Activated CD4-positive, alpha-beta T cell treated with anti-CD3 and anti-CD28 coated beads, Interleukin-2, amount 50 U/mL, for 48 hours (primary cell): ENCODE results near the gene PSEN1.
A peak's percentile ranks its signal among the peaks of the same experiment; 100 is the strongest.

Source experiments
- DNase-seq, 2 experiments: peaks; one replicate each; pipeline ENCODE4 v3.0.0-alpha.2; 2020

PSEN1 gene

DNA sequence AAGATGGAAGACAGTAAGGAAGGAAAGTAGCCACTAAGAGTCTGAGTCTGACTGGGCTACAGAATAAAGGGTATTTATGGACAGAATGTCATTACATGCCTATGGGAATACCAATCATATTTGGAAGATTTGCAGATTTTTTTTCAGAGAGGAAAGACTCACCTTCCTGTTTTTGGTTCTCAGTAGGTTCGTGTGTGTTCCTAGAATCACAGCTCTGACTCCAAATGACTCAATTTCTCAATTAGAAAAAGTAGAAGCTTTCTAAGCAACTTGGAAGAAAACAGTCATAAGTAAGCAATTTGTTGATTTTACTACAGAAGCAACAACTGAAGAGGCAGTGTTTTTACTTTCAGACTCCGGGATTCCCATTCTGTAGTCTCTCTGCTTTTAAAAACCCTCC is 85.6 kb downstream of the PSEN1 start:
- DNase-seq = no peak

DNA sequence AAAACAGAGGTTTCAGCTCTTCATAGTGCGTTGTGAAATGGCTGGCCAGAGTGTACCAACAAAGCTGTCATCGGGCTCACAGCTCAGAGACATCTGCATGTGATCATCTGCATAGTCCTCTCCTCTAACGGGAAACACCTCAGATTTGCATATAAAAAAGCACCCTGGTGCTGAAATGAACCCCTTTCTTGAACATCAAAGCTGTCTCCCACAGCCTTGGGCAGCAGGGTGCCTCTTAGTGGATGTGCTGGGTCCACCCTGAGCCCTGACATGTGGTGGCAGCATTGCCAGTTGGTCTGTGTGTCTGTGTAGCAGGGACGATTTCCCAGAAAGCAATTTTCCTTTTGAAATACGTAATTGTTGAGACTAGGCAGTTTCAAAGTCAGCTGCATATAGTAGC is 86.7 kb downstream of the PSEN1 start:
- peak in 1 of 2 experiments; percentile 40 for DNase-seq

DNA sequence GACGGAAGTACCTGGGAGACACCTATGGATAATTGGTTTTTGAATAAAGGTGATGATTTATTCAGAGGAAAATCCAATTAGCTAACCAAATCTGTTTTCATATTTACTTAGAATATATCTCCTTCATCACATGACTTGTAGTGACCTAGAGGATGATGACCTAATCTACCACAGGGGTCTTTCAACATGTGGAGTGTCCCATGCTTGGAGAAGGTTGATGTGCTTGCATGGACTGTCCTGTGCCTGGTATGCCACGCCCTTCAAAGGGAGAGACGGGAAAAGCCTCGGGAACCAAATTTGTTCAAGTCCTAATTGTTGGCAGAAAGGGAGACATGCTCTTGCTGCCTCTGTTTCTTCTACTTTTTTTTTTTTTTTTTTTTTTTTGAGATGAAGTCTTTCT is 89.2 kb downstream of the PSEN1 start:
- no peak for DNase-seq

DNA sequence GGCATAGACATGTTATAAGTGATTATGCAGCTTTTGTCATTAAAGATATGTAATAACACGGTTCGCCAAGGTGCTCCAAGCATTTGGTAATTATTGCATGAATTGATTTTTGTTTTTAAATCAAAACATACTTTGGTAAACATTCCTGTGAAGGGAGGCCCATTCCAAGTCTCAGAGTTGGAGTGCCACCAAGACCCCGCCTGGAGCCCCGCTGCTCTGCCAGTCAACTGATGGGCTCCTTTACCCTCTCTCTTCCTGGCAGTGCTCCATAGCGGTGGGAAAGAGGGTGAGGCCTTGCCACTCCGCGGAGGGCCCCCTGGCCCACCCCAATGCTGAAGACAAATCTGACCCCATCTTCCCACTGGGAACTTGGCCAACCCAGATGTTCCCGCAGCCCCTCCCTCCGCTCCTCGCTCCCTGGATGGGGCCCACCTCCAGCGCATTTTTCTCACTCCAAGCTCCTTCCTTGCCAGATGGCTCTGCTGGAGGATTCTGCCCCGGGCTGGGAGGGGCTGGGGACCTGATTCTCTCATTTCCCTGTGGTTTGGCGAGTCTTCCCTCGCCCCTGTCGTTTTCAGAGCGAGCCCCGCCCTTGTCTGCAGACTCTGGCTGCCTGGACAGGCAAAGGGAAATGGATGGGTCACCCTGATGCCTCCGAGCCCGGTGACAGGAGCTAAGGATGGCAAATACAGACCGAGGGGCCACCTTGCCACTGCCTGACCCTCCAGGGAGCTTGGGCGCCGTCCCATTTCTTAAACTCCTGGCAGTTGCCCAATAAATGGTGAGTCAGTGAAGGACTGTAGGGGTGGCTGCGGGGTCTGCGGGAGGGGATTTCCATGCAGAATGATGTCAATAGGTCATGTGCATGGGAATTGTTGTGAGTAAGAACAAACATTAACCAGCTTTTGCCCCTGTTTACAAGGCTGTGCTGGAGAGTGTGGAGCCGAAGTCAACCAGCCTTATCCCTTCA is 91.8 kb downstream of the PSEN1 start:
- DNase-seq = no peak

GRCh38 chr14:73230051-73230450 is 93.7 kb downstream of the PSEN1 start:
- no peak for DNase-seq

GRCh38 chr14:73231981-73232851 is 95.9 kb downstream of the PSEN1 start:
- no peak for DNase-seq

GRCh38 chr14:73232984-73233383 is 96.7 kb downstream of the PSEN1 start:
- DNase-seq = no peak

- DNase-seq = no peak
Observed at GRCh38 chr14:73233564-73233963, 97.3 kb downstream of the PSEN1 start.

DNA sequence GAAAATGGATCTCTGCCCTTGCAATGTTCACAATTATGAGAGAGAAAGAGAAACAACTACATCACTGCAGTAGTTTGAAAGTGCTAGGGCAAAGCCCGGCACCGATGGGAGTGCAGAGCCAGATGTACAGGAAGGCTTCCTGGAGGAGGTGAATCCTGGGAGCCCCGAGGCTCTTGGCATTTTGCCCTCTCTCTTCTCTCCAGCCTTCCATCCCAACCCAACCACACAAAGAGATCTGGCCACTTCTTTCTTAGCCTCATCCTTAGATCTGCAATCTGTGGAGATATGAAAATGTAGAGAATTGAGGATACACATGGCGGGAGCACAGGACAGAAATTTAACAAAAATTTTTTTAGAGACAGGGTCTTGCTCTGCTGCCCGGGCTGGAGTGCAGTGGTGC is 97.7 kb downstream of the PSEN1 start:
- no peak for DNase-seq

DNA sequence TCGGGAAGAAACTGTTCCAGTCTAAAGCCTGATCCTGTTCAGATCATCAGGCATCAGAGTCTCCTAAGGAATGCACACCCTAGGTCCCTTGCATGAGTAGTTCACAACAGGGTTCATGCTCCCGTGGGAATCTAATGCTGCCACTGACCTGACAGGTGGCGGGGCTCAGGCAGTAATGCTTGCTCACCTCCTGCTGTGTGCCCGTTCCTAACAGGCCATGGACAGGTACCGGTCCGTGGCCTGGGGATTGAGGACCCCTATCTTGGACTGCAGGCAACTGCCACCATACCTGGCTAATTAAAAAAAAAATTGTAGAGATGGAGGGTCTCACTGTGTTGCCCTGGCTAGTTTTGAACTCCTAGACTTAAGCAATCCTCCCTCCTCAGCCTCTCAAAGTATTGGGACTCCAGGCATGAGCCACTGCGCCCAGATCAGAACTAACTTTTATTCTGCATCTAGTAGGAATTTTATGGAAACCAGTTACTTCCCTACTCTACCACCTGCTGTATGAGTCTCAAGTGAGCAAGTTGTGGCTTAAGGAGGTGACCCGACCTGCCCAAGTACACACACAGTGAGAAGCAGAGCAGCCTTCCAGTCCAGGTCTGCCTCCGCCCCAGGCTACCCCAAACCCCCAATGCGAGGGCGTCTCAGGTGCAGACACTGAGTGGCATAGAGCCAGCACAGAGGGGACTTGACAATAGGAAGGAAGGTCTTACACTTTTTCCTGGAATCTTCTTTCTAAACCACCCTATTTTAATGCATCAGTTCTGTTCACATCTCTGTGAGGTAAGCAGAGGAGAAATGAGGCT is 98.5 kb downstream of the PSEN1 start:
- DNase-seq = no peak

DNA sequence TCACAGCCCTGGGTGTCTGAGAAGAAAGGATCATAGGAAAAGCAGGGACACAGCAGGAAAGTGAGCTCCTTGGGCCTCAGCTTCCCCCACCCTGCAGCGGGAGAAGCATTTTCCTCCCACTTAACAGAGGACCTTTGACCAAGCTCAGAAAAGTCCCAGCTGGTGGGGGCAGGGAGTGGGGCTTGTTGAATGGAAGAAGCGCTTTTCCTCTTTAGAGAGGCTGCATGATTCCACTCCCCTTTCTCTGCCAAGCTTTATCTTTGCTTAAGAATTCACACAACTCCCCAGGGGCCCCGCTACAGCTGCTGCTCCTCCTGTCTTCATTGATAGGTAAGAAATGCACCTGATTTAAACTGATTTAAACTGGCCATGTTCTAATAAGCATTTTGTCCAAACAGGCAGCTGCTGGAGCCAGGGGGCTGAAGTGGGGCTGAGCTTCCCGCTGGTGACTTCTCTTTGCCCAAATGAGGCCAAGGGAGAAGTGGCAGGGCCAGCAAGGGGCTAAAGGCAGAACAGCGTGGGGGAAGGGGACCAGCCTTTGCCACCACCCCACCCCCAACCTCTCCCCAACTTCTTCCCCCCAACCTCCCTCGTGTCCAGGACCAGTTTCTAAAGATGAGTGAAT is 99.3 kb downstream of the PSEN1 start:
- DNase-seq = no peak

DNA sequence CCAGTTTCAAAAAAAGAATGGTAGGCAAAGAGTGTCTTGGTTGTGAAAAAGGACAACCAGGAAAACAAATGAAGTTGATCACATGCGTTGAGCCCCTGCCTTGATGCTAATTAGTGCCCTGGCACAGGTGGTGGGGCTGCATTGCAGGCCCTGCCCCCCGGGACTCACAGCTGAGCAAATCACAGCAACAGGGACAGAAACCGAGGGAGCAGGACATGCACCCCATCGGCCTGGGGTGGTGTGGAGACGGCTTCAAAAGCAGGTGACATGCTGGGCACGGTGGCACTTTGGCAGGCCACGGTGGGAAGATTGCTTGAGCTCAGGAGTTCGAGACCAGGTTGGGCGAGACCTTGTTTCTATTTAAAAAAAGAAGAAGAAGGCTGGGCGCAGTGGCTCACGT is 99.8 kb downstream of the PSEN1 start:
- DNase-seq = no peak

GRCh38 chr14:73236752-73237218 is 100.5 kb downstream of the PSEN1 start:
- no peak for DNase-seq

GRCh38 chr14:73237219-73237785 is 101.0 kb downstream of the PSEN1 start, which contains the start of gene PAPLN:
TSS of gene PAPLN (plus strand) at chr14:73237506. CDS start at chr14:73239779, 2,273 bp downstream.
- peak in 1 of 2 experiments; percentile 19 for DNase-seq

DNA sequence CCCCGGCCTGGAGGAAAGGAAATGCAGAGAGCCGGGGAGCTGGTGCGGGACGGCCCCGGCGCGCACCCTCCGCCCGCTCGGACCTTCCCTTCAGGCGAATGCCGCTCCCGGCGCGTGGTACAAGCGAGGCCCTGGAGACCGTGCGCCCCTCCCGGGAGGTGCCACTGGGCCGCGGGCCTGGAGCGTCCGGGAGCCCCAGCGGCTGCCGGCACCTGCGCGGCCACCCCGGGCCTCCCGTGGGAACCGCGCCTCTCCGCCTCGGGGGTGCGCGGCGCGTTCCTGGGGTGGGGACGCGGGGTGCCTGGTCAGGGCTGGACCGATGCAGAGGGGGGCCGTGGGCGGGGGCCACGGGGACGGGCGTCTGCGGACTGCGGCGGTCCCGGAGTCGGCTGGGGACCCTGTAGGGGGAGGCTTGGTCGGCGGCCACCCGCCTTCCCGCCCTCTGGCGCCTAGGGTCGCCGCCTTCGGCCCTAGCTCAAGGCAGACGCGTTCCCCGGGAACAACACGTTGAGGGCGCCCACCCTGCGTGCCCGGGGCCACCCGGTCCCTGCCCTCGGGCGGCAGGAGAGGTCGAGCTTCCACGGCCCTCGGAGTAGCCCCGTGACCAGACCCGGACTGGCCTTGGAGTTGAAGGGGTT is 101.6 kb downstream of the PSEN1 start:
- DNase-seq = no peak

GRCh38 chr14:73238424-73238852 is 102.1 kb downstream of the PSEN1 start:
- peak in 1 of 2 experiments; percentile 28 for DNase-seq

DNA sequence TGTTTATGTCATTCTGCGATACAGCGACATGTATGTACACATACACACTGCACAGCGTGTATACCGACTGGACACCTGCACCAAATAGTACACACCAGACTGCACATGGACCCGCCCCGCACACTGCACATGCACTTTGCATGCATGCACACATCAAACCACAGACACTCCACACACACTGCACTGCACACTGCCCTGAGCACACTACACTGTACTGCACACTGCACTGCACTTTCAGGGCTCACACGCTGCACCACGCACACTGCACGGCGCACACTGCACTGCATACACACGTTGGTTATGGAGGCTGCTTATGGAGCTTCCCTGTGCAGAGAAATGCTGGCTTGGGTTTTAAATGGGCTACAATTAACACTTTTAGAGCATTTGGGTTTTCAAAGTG is 102.6 kb downstream of the PSEN1 start:
- no peak for DNase-seq

DNA sequence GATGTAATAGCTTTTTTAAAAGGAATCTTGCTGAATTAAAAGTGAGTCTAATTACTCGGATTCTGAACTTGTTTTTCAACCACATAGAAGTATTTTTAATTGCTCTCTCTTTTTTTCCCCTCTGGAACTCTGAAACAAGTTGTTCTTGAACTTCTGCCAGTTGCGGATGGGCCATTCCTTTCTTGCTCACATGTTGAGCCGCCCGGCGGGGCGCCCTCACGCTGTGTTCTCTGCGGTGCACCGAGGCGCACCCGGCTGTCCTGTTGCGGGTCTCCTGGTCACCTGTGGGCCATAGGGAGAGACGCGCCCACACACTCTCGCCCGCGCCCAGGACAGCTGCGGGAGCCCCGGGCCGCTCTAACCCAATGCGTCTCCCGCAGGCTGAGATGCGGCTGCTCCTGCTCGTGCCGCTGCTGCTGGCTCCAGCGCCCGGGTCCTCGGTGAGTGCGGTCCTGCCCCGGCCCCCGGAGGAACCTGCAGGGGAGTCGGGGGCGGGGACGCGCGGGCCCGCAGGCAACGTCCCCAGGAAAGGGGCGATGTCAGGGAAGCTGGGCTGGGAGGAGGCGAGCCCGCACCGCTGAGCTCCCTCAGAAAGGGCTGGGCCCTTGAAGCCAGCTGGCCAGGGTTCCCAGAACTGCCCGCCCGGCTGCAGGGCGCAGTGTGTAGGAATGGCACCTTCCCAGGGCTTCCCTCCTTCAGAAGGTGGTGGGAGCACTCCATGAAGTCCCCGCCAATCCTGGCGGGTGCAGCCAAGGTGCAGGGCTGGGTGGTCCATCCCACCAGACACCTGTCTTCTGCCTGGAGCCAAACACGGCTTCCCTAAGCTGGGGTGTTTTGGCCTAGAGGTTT is 103.3 kb downstream of the PSEN1 start:
- DNase-seq = no peak

DNA sequence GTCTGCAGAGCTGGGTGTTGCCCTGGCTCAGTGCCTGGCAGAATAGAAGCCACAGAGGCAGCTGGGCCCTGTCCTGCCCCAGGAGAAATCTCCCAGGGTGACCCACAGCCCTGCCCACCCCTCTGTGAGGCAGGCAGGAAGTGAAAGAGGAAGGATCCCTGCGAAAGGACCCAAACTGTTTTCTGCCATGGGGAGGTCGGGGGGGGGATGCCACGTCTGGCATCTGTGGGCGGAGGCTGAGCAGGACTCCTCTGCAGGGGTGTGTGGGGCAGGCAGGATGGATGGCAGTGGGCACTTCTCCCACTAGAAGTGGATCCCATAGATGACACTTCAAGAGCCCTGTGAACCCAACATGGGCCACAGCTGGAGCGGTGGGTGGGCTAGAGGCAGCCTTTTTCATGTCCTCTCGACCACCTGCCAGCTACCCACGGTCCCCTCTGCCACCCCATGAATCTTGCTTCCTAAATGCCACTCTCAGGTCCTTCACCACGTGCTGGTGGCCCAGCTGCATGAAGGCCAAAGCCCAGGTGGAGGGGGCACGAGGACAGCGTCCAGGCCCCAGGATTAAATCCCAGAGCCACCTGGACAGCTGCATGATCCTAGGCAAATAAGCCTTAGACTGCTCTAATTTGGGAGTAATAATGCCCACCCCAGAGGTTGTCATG is 104.6 kb downstream of the PSEN1 start:
- DNase-seq = no peak
